NT2/D1 (cell line): ENCODE data around the gene GOLGA3.

Experiments
- DNase-seq: peaks from one replicate; pipeline ENCODE4 v3.0.0-alpha.2; 2011; ENCODE audit warnings: low read depth, low spot score
- H3K27me3 ChIP-seq: 2 replicates; pipeline ENCODE4 v1.6.0; 2011; ENCODE audit warnings: mild to moderate bottlenecking; ENCODE audit not compliant: insufficient read length, insufficient read depth
- H3K36me3 ChIP-seq: 2 replicates; pipeline ENCODE4 v1.6.1; 2011; ENCODE audit warnings: mild to moderate bottlenecking, low read length, mixed read lengths; ENCODE audit not compliant: insufficient read depth, insufficient read length
- H3K4me1 ChIP-seq: 2 replicates; pipeline ENCODE4 v1.5.1; 2011; ENCODE audit not compliant: insufficient read depth, insufficient read length
- H3K4me3 ChIP-seq: 2 replicates; pipeline ENCODE4 v1.5.1; 2011; ENCODE audit warnings: low read depth; ENCODE audit not compliant: insufficient read length
- H3K9ac ChIP-seq: 2 replicates; pipeline ENCODE4 v1.6.0; 2011; ENCODE audit warnings: low read depth; ENCODE audit not compliant: insufficient read length
- H3K9me3 ChIP-seq: 2 replicates; pipeline ENCODE4 v1.5.1; 2011; ENCODE audit warnings: mild to moderate bottlenecking, low read length; ENCODE audit not compliant: insufficient read depth
- SUZ12 ChIP-seq: IDR thresholded peaks from 2 replicates; pipeline ENCODE4 v1.6.1; 2011; ENCODE audit not compliant: insufficient read length, insufficient read depth; ENCODE audit errors: extremely low read depth
- YY1 ChIP-seq: IDR thresholded peaks from 2 replicates; pipeline ENCODE4 v1.6.1; 2011; ENCODE audit not compliant: insufficient read length, insufficient read depth
- ZNF274 ChIP-seq: IDR thresholded peaks from 2 replicates; pipeline ENCODE4 v1.6.1; 2011; ENCODE audit warnings: mild to moderate bottlenecking, low read depth, low read length

The GOLGA3 gene

DNA sequence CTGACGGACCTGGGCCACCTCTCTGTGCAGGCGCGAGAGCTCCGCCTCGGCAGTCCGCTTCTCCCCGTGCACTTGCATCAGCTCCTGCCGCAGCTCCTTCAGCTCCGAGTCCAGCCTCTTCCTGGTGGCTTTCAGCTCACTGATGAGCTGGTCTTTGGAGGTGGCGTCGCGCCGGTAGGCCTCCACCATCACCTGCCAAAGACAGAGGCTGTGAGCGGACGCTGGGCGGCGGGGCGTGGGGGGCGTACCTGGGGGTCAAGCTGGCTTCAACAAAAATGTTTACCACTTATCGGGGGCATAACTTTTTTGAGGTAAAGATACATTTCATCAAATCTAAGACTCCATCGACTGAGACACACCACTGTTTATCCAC lies 39.6 kb downstream of the GOLGA3 start:
- no peak overlapping the region for H3K9ac ChIP-seq
- H3K27me3 ChIP-seq: no peaks in the 10 kb centered on the region
- TF ChIP-seq SUZ12 (no peak), ZNF274 (no peak), YY1 (no peak)
- H3K36me3 ChIP-seq: peaks cover 79% of the 10 kb centered on the region
- peaks cover 4% of the 10 kb centered on the region for H3K4me1 ChIP-seq
- H3K4me3 ChIP-seq: no peak overlapping the region
- no peak for DNase-seq
- H3K9me3 ChIP-seq: no peaks in the 10 kb centered on the region

DNA sequence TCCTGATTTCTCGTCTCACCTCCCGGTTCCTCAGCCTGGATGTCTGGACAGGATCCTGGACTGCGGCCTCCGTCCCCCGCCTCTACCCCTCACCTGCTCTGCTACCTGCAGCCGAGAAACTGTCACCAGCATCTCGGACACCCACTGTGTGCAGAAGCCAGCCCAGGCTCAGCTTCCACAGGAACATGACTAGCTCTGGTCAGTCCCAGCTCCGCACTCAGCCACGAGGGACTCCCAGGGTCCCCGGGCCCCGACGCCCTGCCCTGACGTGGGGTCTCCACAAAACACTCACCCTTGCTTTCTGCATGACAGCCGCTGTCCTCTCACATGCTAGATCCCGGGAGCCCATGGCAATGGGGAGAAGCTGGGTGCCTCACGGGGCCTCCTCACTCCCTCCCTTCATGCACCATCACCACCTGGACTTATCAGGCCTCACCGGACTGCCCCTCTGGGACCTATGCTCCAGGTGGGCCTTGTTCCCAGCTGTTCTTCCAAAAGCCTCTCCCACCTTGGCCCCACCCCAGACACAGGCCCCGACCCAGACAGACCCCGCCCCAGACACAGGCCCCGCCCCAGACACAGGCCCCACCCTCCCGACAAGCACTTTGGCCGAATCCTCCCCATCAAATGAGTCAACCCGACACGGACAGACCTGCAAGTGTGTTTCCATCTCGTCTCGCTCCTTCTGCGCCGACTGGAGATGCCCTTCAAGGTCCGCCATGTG lies 40.1 kb downstream of the GOLGA3 start:
- Histone ChIP-seq H3K4me3 (no peak overlapping the region), H3K4me1 (peaks cover 4% of the 10 kb centered on the region), H3K9ac (no peak overlapping the region), H3K27me3 (no peaks in the 10 kb centered on the region), H3K9me3 (no peaks in the 10 kb centered on the region), H3K36me3 (peaks cover 79% of the 10 kb centered on the region)
- TF ChIP-seq YY1 (no peak), ZNF274 (no peak), SUZ12 (no peak)
- DNase-seq: no peak

DNA sequence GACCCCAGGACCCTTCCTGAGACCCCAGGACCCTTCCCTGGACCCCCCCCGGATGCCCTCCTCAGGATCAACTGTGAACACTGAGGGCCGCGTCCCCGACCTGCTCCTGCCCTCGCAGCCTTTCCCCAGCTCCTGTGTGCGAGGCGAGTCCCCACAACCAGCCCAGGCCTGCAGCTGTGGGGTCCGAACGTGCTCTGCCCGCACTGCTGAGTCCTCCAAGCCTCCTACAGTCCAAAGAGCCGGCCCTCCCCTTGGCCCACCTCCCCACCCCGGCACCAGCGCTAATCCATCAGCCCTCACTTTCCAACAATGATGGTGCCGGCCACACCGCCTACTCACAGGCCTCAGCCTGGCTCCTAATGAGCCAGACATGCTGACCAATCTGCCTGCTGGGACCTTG lies 40.8 kb downstream of the GOLGA3 start:
- Histone ChIP-seq H3K4me3 (no peak overlapping the region), H3K9me3 (no peaks in the 10 kb centered on the region), H3K4me1 (peaks cover 4% of the 10 kb centered on the region), H3K9ac (no peak overlapping the region), H3K27me3 (no peaks in the 10 kb centered on the region), H3K36me3 (peaks cover 84% of the 10 kb centered on the region)
- no peak for DNase-seq
- TF ChIP-seq YY1 (no peak), ZNF274 (no peak), SUZ12 (no peak)

DNA sequence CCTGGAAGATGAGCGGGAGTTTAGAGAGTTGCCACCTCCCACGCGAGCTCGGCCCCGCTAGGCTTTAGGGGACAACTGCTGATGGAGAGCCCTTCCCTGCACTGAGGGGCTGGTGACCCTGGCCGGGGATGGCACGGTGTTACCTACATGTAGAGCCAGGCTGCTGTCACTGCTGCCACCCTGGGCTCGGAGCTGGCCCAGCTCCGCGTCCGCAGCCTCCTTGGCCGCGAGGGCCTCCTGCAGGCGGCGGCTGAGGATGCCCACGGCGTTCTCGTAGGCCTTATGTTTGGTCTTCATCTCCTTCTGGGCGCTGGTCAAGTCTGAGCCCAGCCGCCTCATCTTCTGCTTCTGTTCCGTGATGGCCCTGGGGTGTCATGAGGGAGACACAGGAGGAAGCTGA lies 42.5 kb downstream of the GOLGA3 start:
- DNase-seq: no peak
- Histone ChIP-seq H3K4me3 (no peak overlapping the region), H3K9ac (no peak overlapping the region), H3K36me3 (peaks cover 85% of the 10 kb centered on the region), H3K4me1 (peaks cover 2% of the 10 kb centered on the region), H3K9me3 (no peaks in the 10 kb centered on the region), H3K27me3 (no peaks in the 10 kb centered on the region)
- TF ChIP-seq ZNF274: no peak

DNA sequence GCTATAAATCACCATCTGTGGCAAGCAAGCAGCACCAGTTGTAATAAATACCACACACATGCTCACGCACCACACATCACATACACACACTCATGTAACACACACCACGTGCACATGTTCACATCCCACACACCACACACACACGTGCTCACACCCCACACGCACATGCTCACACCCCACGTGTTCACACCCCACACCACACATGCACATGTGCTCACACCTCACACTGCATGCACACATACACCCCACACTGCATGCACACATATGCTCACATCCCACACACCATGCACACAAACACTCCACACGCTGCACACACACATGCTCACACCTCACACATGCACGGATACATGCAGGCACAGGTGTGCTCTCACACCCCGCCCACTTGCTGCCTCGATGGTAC lies 44.1 kb downstream of the GOLGA3 start:
- H3K4me1 ChIP-seq: peaks cover 2% of the 10 kb centered on the region
- no peak for DNase-seq
- no peak overlapping the region for H3K9ac ChIP-seq
- no peak for TF ChIP-seq YY1
- no peak for TF ChIP-seq ZNF274
- TF ChIP-seq SUZ12: no peak
- H3K9me3 ChIP-seq: no peaks in the 10 kb centered on the region
- peaks cover 88% of the 10 kb centered on the region for H3K36me3 ChIP-seq
- no peaks in the 10 kb centered on the region for H3K27me3 ChIP-seq
- H3K4me3 ChIP-seq: no peak overlapping the region

DNA sequence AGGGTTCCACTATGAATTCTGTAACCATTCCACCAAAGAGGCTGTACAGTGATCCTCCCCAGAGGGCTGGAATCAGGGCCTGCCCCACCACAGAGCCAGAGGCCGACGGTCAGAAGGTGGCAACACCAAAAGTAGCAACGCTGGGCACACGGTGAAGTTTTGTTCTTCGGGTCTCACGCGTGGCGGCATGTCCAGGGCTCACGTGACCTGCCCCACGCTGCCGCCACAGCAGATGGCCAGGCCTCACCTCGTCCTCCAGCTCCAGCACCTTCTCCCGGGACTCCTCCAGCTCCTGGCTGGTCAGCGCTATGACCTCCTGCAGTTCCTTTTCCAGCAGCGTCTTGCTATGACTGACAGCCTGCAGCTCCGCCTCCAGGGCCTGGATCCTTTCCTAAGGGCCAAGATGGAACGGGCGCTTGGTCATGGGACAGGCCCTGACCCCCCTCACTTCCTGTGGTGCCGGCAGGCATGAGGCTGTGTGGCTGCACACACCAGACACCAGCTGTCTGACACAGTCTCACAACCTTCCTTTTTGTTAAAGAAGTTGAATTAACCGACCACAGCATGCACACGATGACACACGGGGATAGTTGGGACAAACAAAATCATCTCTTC lies 44.6 kb downstream of the GOLGA3 start:
- no peaks in the 10 kb centered on the region for H3K27me3 ChIP-seq
- no peak overlapping the region for H3K4me3 ChIP-seq
- no peak overlapping the region for H3K9ac ChIP-seq
- DNase-seq: no peak
- peaks cover 87% of the 10 kb centered on the region for H3K36me3 ChIP-seq
- TF ChIP-seq YY1 (no peak), SUZ12 (no peak), ZNF274 (no peak)
- H3K4me1 ChIP-seq: peaks cover 2% of the 10 kb centered on the region
- H3K9me3 ChIP-seq: no peaks in the 10 kb centered on the region

DNA sequence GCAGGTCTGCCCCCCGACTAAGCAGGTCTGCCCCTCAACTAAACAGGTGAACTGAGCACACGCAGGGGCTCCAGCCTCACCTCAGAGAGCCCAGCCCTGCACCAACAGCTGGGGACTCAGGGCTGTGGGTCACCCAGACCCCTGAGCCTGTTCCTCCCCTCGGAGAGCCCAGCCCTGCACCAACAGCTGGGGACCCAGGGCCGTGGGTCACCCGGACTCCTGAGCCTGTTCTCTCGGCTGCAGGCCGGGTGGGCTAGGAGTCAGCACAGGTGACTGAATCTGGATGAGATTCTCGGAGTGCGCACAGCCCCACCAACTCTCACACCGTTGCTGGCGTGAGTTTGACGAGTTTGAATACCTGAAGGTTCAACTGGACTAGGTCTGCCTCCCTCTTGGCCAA lies 46.7 kb downstream of the GOLGA3 start:
- H3K9ac ChIP-seq: no peak overlapping the region
- peaks cover 87% of the 10 kb centered on the region for H3K36me3 ChIP-seq
- no peak for DNase-seq

DNA sequence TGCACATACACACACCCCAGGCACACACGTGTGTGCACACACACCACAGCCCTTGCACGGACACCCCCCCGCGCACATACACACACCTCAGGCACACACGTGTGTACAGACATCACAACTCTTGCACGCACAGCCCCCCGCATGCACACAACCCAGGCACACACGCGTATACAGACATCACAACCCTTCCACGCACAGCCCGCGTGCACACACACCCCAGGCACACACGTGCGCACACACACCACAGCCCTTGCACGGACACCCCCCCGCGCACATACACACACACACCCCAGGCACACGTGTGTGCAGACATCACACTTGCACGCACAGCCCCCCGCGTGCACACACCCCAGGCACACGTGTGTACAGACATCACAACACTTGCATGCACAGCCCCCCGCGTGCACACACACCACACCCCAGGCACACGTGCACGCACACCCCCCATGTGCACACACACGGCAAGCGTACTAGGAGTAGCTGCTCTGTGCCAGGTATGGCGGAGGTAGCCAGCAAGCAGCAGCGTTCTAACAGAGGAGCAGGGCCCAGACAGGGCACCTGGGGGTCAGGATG lies 48.8 kb downstream of the GOLGA3 start:
- Histone ChIP-seq H3K9ac (no peak overlapping the region), H3K36me3 (peaks cover 88% of the 10 kb centered on the region), H3K9me3 (no peaks in the 10 kb centered on the region), H3K4me1 (no peaks in the 10 kb centered on the region), H3K27me3 (no peaks in the 10 kb centered on the region), H3K4me3 (no peak overlapping the region)
- DNase-seq: no peak
- no peak for TF ChIP-seq ZNF274
- TF ChIP-seq SUZ12: no peak
- TF ChIP-seq YY1: no peak

More for the DNA sequence above, 46.7 kb downstream of the GOLGA3 start:
- Histone ChIP-seq H3K4me1 (no peaks in the 10 kb centered on the region), H3K4me3 (no peak overlapping the region), H3K9me3 (no peaks in the 10 kb centered on the region), H3K27me3 (no peaks in the 10 kb centered on the region)
- TF ChIP-seq YY1: no peak
- TF ChIP-seq SUZ12: no peak
- no peak for TF ChIP-seq ZNF274
